GM19023 (cell line): Measurements from ENCODE around the gene HPCAL1.
"Not testable (repeated sequence)": the region's sequence is repeated elsewhere in the genome, so short reads cannot be mapped to it uniquely, and the experiment has no call there.

Experiments used
- ATAC-seq: cut with Tn5 transposase; IDR thresholded peaks from one replicate; pipeline ENCODE4 v1.9.1; 2021; ENCODE audit warnings: mild to moderate bottlenecking, moderate library complexity; ENCODE audit not compliant: unreplicated experiment

The HPCAL1 gene

DNA sequence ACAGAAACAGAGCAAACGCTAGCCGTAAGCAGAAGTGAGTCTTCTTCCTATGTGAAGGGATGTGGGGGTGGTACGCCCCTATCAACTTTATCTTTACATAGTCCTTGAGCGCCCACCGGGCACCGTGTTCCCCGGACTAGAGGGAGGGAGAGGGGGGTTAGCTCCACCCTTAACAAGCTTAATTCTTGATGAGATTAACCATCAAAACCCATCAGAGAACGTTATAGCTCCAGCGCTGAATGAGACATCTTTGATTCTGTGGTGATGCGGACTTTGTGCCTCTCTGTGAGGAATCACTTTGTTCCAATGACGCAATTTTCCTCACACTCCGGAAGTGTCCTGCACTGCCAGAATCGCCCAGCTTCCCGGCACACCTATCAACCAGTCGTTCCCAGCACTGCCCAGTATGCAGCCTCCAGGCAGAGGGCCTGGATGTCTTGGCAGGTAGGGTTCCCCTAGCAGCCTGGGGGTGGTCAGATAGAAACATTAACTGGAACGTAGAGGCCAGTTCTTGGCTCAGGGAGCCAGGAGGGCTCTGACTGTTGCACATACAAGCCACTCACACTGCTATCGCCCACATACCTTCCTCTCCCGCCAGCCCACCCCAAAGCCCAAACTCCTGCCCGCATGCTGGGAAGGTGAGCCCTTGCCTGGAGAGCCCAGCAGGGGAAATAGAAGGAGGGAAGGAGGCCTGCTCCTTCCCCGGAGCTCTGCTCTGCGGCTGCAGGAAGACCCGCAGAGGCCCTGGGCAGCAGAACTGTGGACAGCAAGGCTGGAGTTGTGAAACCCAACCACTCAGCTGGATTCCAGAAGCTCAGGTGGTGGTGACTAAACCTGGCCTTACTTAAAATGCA lies 147.4 kb downstream of the HPCAL1 start:
- no peak for ATAC-seq

DNA sequence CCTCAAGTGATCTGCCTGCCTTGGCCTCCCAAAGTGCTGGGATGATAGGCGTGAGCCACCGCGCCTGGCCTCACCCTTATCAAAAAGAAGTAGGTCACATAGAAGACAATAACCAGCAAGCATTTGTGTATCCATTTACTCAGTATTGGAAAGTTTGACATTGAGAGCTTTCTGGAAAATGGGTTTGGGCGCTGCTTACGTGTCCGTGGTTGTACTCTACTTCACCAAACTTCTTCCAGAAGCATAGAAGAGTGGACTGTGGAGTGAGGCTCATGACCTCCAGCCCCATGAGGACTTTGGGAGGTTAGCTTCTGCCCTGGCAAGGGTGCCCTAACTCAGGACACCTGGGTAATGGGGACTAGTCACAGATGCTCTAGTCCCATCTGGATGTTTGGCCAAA lies 149.1 kb downstream of the HPCAL1 start:
- no peak for ATAC-seq

DNA sequence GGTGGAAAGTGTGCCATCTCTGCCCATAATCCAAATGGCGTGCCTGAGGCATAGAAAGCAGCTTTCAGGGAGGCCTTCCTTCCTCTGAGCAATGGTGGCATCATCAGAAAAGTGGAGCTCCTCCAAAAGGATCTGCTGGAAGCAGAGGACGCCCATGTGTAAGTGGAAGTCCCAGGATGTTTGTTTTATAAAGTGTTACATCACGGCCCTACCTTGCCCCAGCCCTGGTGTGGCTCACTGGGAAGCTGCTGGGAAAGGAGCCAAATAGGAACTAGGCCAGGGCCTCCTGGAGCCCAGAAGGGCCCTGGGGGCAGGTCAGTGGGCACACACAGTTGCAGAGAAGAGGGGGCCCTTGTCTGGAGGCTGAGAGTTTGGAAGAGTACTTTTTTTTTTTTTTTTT lies 149.6 kb downstream of the HPCAL1 start:
- ATAC-seq, result no peak

DNA sequence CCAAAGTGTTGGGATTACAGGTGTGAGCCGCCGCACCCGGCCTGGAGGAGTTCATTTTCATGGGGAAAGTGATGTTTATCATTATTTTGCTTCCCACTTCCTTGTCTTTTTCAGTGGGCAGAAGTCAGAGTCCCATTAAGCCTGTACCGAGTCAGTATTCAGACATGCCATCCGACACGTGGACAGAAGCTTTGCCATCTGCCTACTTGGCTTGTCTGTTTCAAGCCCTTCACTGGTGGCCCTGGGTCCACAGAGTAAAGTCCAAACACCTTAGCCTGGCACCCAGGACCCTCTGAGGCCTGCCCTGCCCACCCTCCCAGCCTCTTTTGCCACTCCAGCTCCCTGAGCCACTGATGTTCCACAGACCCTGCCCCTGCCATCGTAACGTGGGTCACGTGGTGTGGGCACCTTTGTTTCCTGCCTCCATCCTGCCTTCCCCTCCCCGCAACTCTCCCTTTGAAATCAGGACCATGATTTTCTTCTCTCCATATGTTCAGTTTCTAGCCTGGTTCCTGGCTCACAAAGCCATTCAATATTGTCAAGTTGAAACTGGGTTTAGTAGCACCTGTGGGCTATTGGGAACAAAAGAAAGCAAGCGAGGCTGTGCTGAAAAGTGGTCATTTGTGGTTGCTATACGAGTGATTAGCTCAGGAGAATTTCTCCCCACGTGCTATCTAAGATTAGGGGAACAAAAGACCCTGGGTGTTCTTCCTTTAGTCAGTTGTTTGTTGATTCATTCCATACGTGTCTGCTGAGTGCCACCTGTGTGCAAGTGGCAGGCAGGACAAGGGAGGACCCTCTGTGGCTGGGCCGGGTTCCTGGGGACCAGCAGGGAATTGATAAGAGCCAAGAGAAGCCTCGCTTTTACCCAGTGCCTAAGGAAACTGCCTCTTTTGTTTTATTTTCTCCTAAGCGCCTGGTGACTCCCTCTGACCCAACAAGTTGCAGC lies 150.5 kb downstream of the HPCAL1 start:
- no peak for ATAC-seq

DNA sequence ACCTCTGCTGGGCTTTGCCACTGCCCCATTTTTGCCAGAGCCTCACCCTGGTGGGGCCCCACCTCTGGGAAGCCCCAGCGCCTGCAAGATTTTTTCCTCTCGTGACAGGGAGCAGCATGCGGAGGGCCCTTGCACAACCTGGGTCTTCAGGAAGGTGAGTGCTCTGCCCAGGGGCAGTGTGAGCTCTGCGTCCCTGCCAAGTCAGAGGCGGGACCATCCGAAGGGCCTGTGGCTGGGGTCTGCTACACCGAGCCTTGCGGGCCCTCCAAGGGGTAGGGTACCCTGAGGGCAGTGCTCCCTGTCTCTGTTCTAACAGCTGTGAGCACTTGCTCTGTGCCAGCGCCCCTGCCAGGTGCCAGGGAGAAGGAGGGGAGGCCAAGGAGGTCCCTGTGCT lies 151.2 kb downstream of the HPCAL1 start:
- no peak for ATAC-seq

DNA sequence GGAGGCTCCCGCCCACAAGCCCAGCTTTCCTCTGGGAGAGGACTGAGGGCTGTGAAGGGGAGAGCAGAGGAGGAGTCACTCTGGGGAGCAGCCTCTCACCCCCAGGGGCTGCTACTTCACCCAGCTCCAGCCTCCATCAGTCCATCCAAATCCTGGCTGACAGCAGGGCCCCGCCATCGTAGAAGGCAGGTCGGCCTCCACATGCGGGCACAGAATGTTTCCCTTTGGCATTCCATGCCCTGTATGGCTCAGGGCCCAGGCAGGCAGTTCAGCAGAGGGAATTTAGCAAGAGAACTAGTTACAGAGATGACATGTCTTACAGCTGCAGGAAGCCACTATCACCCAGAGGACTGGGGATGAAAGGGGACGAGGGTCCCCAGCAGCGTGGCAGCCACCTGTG lies 151.8 kb downstream of the HPCAL1 start:
- ATAC-seq, result no peak

DNA sequence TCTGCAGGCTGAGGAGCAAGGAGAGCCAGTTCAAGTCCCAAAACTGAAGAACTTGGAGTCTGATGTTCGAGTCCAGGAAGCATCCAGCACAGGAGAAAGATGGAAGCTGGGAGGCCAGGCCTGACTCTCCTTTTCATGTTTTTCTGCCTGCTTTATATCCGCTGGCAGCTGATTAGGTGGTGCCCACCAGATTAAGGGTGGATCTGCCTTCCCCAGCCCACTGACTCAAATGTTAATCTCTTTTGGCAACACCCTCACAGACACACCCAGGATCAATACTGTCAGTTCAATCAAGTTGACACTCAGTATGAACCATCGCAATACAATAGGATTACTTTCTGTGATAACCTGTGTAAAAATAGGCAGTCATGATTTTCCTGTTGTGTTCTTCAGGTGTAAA lies 154.5 kb downstream of the HPCAL1 start:
- not testable (repeated sequence) for ATAC-seq

DNA sequence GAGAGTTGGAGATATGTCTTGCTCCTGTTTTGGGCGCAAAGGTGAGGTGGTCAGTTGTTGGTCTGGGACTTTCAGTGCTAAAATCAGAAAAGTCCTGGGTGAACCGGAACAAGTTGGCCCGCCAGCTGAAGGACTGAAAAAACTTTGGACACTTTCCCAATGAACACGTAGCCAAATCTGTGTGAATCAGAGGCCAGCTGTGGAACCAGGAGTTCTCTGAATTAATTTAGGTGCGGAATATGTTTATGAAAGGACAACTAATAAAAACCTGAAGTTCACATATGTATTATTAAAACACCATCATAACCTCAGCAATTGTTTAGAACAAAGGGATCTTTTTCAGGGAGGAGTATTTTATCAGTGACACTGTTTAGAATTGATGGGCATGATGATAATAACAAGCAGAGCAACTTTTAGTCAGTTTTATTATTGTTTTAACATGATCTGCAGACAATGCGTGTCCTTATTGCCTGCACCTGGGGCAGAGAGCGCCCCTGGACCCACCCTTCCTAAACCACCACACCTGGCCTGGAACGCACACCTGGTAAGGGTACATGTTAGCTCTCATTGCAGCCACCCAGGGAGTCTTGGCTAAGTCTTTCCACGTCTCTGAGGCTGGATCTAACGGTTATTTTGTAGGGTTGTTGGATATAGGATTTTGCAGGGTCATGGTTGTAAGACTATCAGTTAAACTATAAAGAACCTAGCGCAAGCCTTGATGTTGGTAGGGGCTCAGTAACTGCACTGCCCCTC lies 155.3 kb downstream of the HPCAL1 start:
- ATAC-seq, result no peak

DNA sequence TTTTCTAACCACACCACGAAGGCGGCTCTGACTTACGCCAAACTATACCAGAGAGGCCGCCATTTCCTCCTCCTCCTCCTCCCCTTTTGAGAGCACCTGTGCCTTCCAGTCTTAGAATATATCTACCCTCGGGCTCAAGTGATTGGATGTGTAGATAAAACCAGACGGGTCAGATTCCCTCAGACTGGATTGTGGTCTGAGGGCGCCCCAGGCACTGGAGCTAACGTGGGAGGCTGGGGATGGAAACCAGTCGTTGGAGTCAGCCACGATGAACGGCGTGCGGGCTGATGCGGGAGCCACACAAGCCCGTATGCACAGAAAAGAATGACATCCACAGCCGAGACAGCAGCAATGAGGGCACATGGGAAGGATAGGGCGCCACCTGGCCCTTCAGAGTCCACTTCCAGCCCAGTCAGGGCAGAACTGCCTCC lies 157.7 kb downstream of the HPCAL1 start:
- no peak for ATAC-seq

DNA sequence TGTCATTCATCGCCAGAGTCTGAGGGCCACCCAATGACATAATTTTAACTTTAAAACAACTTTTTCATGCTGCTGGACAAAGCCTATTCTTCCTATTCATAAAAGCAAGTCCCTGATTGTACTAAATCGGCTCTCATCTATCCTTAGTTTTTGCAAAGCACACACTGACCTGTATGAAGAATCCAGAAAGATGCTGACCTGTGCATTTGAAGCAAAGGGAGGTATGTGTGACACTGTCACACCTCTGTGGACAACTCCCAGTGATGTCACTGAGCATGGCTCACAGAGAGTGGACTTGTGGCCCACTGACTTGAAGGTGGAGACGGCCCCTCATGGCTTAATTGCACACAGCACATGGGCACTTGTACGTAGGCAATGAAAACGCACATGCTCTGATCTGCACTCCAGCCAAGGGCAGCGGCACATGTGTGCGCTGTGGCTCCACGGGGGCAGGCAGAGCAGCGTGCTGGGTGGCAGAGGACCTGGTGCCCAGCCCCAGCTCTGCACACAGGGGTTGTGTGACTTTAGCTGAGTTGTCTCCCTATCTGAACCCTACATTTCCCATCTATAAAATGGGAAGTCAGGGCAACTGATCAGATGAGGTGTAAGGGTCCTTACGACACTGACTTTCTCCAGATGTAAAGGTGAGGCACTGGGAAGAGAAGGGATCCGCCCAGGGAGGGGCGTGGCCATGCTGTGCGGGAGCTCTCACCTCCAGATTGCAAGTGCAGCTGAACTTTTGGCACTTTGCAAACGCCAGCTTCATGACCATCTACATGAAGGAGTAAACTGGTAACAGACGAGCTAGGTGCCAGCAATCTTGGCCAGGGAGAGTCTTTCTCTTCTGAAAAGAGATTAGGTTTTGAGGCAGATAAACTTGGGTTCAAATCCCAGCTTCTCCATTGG lies 159.7 kb downstream of the HPCAL1 start:
- no peak for ATAC-seq

DNA sequence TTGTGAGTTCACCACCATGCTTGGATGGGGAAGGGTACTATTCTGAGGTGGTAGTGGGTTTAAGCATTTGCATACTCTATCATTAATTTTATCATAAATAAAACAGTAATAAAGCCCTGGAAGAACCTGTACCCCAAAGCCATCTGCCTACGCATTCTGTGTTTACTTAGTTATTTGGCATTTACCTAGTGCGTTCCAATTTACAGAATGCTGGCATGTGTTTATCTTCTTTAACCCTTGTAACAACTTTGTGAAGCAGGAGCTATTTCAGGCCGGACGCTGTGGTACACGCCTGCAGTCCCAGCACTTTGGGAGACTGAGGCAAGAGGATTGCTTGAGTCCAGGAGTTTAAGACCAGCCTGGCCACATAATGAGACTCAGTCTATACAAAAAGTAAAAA lies 163.2 kb downstream of the HPCAL1 start:
- no peak for ATAC-seq

DNA sequence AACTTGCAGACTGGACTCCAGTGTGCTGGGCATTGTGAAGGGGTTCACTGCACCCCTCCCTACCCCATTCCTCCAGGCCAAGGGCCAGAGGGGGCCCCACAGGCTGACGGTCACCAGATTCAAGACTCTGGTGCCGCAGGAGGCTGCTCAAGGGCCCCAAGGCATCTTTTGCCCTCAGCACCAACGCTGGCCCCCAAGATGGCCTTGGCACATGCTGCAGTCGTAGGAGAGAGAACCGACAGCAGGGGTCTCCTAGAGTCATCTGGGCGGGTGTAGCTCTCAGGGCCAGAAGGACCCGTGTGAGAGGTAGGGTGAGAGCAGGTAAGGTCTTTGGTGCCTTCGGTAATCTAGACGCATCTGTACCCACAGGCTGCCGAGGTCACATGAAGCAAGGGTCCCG lies 164.1 kb downstream of the HPCAL1 start:
- ATAC-seq, result no peak

DNA sequence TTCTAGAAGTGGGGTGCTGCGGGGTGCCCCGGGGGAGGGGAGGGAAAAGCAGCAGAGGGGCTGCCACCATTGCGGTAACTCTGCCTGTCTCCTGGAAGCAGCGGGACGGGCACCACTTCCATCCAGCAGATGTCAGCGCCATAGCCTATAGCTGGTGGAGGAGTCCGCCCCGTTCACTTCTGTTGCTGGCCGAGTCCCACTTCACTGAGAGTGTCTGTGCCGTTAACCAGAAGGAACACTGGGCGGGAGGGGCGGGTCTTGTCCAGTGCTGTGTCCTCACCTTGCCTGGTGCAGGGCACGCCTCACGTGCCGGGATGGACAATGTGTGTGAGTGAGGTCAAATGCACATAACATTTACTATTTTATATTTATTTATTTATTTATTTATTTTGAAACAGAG lies 164.7 kb downstream of the HPCAL1 start:
- no peak for ATAC-seq

DNA sequence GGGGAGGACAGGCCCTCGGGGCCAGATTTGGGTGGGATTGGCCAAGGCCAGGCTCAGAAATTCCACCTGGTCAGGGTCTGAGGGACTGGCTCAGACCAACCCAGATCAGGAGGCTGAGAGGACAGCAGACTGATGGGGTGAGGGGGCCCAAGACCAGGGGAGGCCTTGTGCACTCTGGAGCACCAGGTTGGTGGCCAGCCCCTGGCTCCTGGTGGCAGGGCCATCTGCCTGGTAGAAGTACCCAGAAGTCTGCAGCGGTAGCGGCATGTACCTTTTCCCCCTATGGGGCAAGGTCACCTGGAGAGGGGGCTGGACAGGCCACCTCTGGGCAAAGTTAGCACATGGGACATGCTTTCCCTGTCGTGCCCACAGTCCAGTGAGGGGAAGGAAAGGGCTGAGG lies 166.6 kb downstream of the HPCAL1 start:
- ATAC-seq, result no peak

DNA sequence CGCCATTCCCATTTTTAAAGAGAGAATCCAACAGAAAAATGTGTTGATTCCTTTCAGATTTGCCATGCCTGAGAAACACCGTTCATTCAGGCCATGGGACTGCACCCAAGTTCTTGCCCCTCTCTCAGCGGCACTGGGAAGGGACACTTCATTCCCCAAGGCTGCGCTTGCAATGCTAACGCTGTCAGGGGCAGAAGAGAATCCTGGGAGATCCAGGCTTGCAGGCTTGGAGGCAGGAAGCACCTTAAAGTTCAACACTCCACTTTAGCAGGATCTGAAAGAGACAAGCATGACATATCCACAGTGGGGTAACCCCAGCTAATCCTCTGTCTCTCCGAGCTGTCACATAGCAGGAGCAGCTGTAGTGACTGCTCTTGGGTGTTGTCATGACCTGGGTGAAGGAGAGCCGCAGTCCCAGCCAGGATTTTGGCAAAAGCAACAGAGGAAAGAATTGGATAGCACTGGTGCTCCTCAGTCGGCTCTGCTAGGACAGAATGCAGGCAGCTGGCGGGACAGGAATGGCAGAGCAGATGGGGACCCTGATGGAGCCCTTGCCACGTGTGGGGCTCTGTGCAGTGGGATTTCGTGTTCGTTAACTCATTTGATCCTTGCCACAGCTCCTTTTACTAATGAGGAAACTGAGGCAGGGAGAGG lies 167.4 kb downstream of the HPCAL1 start:
- no peak for ATAC-seq

DNA sequence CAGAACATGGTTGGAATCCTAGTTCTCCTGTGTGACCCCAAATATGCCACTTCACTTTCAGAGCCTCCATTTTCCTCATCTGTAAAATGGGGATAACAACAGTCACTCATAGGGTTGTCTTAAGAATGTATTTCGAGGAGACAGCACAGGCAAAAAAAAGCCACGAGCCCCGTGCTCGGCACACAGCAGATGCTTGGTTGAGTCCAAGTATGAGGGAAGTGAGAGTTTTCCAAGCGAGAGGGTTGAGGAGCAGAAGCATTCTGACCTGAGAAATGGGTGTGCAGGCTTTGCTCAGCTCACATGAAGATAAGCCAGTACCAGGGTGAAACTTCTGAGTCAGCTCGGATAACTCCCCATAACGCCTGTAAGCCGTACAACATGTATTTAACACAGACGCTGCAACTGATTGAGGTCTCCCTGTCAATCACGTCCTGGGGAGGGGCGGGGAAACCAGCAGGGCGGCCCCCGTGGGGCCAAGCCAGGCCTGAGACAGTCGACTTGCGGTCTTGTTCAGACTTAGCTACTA lies 168.4 kb downstream of the HPCAL1 start:
- no peak for ATAC-seq

DNA sequence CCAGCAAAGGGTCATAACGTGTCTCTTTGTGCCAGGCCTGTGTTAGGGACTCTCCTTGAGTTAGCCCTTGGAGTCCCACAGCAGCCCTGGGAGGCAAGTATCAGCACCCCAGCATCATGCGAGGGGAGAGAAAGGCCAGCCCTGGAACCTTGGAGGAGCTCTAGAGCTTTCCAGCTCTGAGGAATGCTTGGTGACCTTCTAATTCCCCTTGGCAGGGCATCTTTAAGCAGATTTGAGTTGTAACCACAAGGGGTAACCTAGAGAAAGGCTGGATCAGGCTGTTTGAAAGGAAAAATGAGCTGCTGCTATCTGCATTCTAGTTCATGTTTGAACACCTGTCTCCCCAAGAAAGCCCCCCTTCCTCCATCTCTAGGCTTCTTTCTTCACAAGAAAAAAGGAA lies 169.3 kb downstream of the HPCAL1 start:
- no peak for ATAC-seq

DNA sequence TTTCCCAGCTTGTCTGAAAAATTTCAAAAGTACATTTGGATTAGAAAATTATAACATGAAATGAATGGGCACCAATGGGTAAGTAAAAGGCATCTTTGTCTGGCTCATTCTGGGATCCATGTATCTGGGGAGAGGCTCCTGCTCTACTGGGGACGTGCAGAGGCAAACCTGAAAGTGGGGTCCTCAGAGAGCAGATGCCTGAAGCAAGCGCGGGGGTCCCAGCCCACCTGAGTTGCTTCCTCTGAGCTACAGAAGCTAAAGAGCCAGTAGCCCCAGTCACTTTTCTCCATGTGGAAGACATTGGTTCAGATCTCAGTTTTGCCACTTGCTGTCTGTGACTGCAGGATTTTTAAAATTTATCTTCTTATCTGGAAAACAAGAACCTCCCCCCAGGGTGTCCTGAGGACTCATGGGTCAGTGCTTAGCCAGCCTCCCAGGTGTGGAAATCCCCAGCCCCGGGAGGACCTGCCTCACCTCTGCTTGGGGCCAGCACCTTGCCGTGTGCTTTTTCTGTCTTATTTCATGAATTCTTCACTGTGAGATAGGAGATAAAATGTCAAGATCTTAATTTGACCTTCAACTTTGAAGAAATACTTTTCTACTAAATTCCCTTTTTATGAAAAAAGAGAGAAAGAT lies 170.5 kb downstream of the HPCAL1 start:
- ATAC-seq, result no peak

DNA sequence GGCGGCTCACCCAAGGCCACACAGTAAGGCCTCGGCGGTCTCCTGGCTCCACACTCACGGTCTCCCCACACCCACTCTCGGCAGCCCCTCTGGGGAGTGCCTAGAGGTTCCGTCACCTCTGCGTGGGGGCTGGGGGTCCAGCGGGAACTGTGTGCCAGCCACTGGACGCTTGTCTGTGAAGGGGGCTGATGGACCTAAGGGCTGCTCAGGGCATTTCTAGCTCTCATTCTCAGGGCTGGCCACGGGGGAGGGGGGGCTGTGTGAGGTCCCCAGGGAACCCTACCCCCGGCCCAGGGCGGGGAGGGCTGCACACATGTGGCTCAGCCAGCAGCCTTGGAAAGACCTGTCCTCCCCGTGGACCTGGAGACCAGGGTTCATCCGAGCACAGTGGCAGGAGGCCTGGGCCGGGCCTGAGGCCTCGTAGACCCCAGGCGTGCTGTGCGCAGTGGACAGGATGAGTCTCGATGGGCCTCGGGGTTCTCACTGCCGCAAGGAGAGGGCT lies 172.6 kb downstream of the HPCAL1 start:
- no peak for ATAC-seq
